Activated CD8-positive, alpha-beta T cell treated with anti-CD3 and anti-CD28 coated beads, Interleukin-2, amount 10 ng/mL, durations not matched to agents 7 days and 5 days (primary cell): Measurements from ENCODE around the gene DIO3. TPM values are rescaled to one million over a fixed set of nuclear protein-coding genes. Genes with fewer than 3 reads are reported as not detected.
"Not testable (repeated sequence)": the region's sequence is repeated elsewhere in the genome, so short reads cannot be mapped to it uniquely, and the experiment has no call there.

Experiments used
- ATAC-seq: fragments of 150-1000 bp; cut with Tn5 transposase; one replicate; pipeline ENCODE4 v1.10.0; 2021; ENCODE audit warnings: moderate library complexity
- CTCF ChIA-PET: fragments of 350-600 bp; sonication (Branson Sonifier 250); formaldehyde crosslinking; loops from one replicate; lab custom pipeline; 2021; ENCODE audit warnings: antibody characterized with exemption; lab: Charles Lee
- POLR2A ChIA-PET: fragments of 350-600 bp; sonication (Branson Sonifier 250); formaldehyde crosslinking; loops from one replicate; lab custom pipeline; 2021; ENCODE audit warnings: antibody characterized with exemption; lab: Charles Lee
- DNase-seq: peaks from one replicate; pipeline ENCODE4 v3.0.0-alpha.2; 2020
- H3K27ac Mint-ChIP-seq: one replicate; pipeline ENCODE4 v1.8.0; 2021; ENCODE audit warnings: mild to moderate bottlenecking, mixed read lengths
- H3K27me3 Mint-ChIP-seq: one replicate; pipeline ENCODE4 v1.8.0; 2021; ENCODE audit warnings: low read depth, mixed read lengths
- H3K36me3 Mint-ChIP-seq: one replicate; pipeline ENCODE4 v1.8.0; 2021; ENCODE audit warnings: low read depth, mixed read lengths
- H3K4me1 Mint-ChIP-seq: one replicate; pipeline ENCODE4 v1.8.0; 2021; ENCODE audit warnings: low read depth, mixed read lengths
- H3K4me3 Mint-ChIP-seq: one replicate; pipeline ENCODE4 v1.8.0; 2021; ENCODE audit warnings: mild to moderate bottlenecking, mixed read lengths
- H3K9me3 Mint-ChIP-seq: one replicate; pipeline ENCODE4 v1.8.0; 2022; ENCODE audit warnings: mixed read lengths; ENCODE audit not compliant: insufficient read depth
- total RNA-seq, 2 experiments: library from RNA; stranded (reverse); gene quantifications; one replicate each; pipeline ENCODE4 v1.2.3, GENCODE V29; 2021

Gene DIO3
- total RNA-seq, 2 experiments from 2014 or later = not detected

DNA sequence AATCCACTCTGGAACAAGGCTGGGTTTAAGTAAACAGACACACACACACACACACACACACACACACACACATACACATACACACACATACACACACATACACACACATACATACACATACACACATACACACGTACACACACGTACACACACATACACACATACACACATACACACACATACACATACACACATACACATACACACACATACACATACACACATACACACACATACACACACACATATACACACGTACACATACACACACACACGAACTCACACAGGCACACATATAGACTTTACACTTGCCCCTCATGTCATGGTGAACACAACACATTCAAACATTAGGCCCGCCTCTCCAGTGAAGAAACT, 5.6 kb upstream of the DIO3 start:
- ATAC-seq, POLR2A ChIA-PET, H3K4me1 Mint-ChIP-seq, H3K4me3 Mint-ChIP-seq, CTCF ChIA-PET, H3K9me3 Mint-ChIP-seq, DNase-seq, H3K27ac Mint-ChIP-seq, H3K36me3 Mint-ChIP-seq: not testable (repeated sequence)
- peaks cover 17% of the 10 kb centered on the region for H3K27me3 Mint-ChIP-seq

DNA sequence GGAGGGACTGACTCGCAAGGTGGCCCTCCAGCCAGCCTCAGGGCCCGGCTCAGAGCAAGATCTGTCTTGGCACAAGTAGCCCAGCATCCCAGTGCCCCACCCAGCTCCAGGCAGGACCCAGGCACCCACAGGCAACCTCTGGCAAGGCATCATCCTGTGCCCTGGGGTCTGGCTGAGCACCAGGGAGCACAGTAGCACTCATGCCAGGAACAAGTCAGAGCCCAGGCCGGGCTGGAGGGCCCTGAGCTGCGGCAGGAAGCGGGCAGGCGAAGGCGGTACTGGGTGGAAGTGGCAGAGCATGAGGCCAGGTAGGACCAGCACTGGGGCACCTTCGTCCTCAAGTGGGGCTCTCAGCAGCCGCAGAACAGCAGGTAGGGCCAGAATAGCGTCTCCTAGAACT, 5.2 kb upstream of the DIO3 start:
- H3K4me1 Mint-ChIP-seq = no peaks in the 10 kb centered on the region
- H3K9me3 Mint-ChIP-seq = no peaks in the 10 kb centered on the region
- no peak overlapping the region for H3K4me3 Mint-ChIP-seq
- CTCF ChIA-PET = no interaction called here
- no peak for ATAC-seq
- DNase-seq = no peak
- POLR2A ChIA-PET = no interaction called here
- H3K27me3 Mint-ChIP-seq = peaks cover 17% of the 10 kb centered on the region
- H3K27ac Mint-ChIP-seq = no peak overlapping the region
- H3K36me3 Mint-ChIP-seq = no peaks in the 10 kb centered on the region

DNA sequence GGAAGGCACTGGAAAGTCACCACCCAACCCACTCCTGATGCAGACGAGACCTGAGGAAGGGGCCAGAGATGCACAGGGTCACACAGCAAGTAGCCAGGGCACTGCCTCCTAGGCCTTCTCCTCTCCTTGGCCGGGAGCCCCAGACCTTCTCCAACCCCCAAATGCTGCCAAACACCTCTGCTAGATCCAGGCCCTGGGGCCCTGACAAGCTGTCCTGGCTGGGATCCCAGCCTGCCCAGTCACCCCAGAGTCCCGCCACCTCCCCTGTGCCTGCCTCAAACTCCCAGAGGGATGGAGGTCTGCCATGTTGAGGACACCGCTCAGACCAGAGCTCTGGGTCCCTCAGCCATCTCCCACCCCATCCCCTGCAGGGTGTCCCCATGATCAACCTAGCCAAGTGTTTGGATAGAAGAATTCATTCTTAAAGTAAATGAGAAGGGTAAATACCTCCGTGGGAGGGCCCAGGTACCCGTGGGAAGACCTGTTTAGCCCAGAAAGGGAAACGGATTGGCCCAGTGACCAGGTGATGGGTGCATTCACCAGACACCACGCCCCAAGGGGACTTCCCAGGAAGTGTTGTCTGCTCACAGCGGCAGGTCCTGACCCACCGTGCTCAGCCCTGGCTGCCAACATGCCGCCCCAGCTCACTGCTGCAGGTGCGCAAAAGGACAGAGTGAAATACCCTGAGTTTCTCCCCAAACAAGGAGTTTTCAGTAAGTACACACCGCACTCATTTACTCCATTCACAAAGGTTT, 4.6 kb upstream of the DIO3 start:
- ChIA-PET CTCF (no interaction called here), POLR2A (no interaction called here)
- Mint-ChIP-seq H3K4me1 (no peaks in the 10 kb centered on the region), H3K36me3 (peaks cover 3% of the 10 kb centered on the region), H3K27me3 (peaks cover 20% of the 10 kb centered on the region), H3K9me3 (peaks cover 4% of the 10 kb centered on the region), H3K4me3 (no peak overlapping the region), H3K27ac (no peak overlapping the region)
- no peak for DNase-seq
- no peak for ATAC-seq

DNA sequence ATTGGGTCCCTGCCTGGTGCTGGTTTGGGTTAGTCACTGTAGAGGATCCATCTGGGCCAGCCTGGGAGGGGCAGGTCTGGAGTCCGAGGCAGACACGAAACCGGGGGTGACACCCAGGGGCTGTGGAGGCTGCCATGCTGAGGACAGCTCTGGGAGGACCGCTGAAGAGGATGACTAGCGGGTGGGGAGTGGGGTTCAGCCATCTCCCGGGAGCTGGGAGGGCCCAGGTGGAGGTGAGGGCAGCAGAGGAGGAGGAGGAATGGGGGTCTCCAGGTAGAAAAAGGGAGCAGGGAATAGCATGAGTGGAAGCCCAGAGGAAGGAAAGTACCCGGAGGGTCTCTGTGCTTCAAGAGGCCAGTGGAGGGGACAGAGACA, 4.0 kb upstream of the DIO3 start:
- H3K9me3 Mint-ChIP-seq = peaks cover 8% of the 10 kb centered on the region
- CTCF ChIA-PET = no interaction called here

DNA sequence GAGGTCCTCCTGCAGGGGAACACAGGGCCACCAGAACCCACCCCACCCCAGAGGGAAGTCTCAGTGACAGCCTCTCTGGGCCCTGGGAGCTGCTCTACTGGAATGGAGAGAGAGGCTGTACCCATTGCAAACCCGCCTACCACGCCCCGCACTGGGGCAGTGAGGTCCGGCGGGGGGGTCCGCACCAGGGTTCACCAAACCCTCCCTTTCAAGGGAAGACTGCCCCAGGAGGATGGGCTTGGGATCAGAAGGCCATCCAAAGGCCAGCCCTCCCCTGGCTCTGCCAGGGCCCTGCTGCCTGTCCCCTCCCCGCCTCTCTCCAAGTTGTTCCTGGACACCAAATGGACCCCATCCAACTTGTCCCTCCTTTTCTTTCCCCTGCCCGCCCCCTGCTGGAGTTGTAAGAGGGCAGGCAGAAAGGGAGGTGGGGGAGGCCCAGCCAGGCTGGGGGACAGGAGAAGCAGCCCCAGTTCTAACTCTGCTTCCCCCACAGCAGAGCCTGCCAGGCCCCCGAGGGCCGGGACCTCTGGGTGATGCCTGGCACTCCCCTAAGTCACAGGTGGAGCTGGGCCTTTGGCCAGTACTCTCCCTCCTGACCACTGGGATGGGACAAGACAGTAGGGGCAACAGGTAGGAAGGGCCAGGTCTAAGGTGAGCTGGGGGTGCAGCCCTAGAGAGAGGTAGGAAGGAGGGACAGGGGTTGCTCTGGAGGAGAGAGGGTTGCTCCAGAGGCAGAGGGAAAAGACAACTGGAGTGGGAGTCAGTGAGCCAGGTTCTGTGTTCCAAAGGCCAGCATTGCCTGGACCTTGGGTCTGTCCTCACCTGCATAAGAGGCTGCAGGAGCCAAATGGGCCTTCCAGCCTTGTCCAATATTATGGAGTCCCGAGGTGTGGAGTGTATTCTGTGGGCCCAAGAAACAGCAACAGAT, 3.2 kb upstream of the DIO3 start:
- CTCF ChIA-PET = no interaction called here
- POLR2A ChIA-PET = no interaction called here
- H3K4me3 Mint-ChIP-seq = no peak overlapping the region
- H3K27ac Mint-ChIP-seq = no peak overlapping the region
- no peak for ATAC-seq
- H3K36me3 Mint-ChIP-seq = peaks cover 14% of the 10 kb centered on the region
- no peaks in the 10 kb centered on the region for H3K4me1 Mint-ChIP-seq
- H3K9me3 Mint-ChIP-seq = peaks cover 11% of the 10 kb centered on the region
- DNase-seq = no peak
- H3K27me3 Mint-ChIP-seq = peaks cover 34% of the 10 kb centered on the region

More for the DNA sequence above, 4.0 kb upstream of the DIO3 start:
- DNase-seq (no peak), ATAC-seq (no peak)
- POLR2A ChIA-PET = no interaction called here
- H3K27me3 Mint-ChIP-seq = peaks cover 26% of the 10 kb centered on the region
- H3K36me3 Mint-ChIP-seq = peaks cover 7% of the 10 kb centered on the region
- no peaks in the 10 kb centered on the region for H3K4me1 Mint-ChIP-seq
- no peak overlapping the region for H3K4me3 Mint-ChIP-seq
- H3K27ac Mint-ChIP-seq = no peak overlapping the region

DNA sequence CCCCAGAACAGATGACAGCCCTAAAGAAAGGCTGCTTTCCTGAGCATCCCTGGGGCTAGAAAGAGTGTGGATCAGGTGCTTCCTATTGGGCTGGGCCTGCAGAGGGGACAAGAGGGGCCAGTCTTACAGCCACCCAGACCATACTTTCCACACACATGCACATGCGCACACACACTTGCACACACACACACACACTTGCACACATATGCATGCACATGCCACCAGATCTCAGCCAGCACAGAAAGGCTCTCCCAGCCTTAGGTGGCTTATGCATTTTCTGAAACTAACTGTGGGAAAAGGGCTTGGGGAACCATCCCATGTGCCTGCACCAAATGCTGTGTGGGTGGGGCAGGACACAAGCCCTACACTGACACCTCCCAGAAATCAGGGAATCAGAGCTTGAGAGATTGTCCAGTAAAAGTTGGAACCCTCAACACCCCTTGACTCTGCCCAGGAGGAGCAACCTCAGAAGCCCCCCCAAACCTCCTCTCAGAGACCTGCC, 2.5 kb upstream of the DIO3 start:
- no peak for ATAC-seq
- Mint-ChIP-seq H3K27ac (no peak overlapping the region), H3K4me3 (no peak overlapping the region), H3K4me1 (no peaks in the 10 kb centered on the region), H3K36me3 (peaks cover 18% of the 10 kb centered on the region), H3K9me3 (peaks cover 11% of the 10 kb centered on the region), H3K27me3 (peaks cover 40% of the 10 kb centered on the region)
- CTCF ChIA-PET = no interaction called here
- POLR2A ChIA-PET = no interaction called here
- DNase-seq = no peak

DNA sequence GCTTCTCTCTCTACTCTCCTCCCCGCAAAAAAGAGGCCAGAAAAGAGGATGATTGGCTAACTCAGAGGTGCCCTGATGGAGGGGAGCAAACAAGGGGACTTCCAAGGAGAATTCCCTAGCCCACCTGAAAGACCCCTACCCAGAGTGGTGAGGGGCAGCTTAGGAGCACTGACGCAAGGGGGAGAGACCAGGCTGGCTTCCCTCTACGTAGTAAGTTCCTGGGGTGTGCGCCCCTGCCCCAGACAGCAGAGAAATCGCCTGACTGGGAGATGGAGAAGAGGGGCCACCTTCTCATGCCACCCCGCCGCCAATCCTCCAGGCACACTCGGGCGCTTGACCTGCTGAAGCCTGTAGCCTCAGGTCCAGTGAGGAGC, 2.1 kb upstream of the DIO3 start:
- POLR2A ChIA-PET = no interaction called here
- ATAC-seq (no peak), DNase-seq (no peak)
- CTCF ChIA-PET = no interaction called here
- Mint-ChIP-seq H3K27me3 (peaks cover 44% of the 10 kb centered on the region), H3K36me3 (peaks cover 18% of the 10 kb centered on the region), H3K4me1 (no peaks in the 10 kb centered on the region), H3K4me3 (no peak overlapping the region), H3K9me3 (peaks cover 11% of the 10 kb centered on the region), H3K27ac (no peak overlapping the region)

DNA sequence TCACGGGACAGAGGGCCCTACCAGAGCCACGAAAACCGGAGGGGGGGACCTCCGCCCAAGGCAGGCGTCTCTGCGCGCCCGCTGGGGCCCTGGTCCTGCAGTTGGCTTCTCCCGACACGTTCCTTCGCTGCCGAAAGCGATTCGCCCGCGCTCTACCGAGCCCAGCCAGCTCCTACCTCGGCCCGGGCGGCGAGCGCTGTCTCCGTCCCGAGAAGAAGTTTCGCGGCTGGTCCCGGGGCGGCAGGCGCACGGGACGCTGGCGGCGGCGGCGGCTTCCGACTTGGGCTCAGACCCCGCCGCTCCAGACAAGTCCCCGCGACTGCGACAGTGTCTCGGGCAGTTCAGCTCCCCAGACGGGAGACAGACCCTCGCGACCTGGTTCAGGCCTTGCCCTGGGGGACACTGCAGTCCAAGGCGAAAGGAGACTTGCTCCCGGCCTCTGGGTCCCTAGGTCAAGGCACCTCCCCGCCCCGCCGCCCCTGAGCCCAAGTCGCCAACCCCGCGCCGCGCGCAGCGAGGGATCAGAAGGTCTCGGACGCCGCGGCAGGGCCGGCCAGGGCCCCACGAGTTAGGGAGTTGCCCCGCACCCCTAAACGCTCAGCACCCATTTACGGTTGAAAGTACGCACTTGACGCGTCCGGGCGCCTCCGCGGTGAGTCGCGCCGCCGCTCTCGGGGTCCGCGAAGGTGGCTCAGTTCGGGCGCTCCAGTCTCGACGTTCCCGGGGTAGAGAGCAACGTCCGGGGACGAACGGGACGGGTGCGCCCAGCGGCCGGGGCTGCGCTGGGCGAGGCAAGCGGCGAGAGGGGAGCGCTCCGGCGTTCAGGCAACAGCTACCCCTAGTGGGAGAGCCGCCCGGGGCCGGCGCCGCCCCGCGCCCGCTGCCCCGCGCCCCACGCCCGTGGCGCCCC, 1.4 kb upstream of the DIO3 start:
- Mint-ChIP-seq H3K4me1 (no peaks in the 10 kb centered on the region), H3K36me3 (peaks cover 18% of the 10 kb centered on the region), H3K4me3 (no peak overlapping the region), H3K27me3 (peaks cover 47% of the 10 kb centered on the region), H3K9me3 (peaks cover 11% of the 10 kb centered on the region), H3K27ac (no peak overlapping the region)
- ATAC-seq (no peak), DNase-seq (no peak)
- POLR2A ChIA-PET = no interaction called here
- CTCF ChIA-PET = no interaction called here

DNA sequence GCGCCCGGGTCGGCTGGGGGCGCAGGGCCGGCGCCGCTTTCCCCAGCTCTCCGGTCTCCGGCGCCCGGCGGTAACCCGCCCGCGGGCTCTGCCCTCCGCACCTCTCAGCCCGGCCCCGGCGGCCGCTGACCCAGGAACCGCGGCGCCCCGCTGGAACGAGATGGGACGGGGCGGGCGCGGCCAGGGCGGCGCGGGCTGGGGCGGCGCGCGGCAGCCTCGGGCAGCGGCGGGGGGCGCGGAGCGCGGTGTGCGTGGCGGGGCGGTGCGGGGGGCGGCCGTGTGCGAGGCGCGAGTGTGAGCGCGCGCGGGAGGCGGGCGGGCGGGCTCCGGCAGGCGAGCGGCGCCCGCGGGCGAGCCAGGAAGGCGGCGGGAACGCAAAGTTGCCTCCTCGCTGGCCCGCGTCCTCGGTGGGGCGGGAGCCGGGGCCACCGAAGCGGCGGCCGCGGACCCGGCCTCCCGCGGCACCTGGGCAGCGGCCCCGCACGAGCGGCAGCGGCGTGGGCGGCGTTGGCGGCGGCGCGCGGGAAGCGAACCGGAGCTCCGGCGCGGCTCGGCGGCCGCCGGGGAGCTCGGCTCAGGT, 671 bp upstream of the DIO3 start:
- no peak overlapping the region for H3K4me3 Mint-ChIP-seq
- ChIA-PET CTCF (no interaction called here), POLR2A (no interaction called here)
- no peak for DNase-seq
- ATAC-seq = no peak
- no peak overlapping the region for H3K27ac Mint-ChIP-seq
- peaks cover 18% of the 10 kb centered on the region for H3K36me3 Mint-ChIP-seq
- peaks cover 11% of the 10 kb centered on the region for H3K9me3 Mint-ChIP-seq
- H3K27me3 Mint-ChIP-seq = peaks cover 54% of the 10 kb centered on the region
- H3K4me1 Mint-ChIP-seq = peaks cover 3% of the 10 kb centered on the region

DNA sequence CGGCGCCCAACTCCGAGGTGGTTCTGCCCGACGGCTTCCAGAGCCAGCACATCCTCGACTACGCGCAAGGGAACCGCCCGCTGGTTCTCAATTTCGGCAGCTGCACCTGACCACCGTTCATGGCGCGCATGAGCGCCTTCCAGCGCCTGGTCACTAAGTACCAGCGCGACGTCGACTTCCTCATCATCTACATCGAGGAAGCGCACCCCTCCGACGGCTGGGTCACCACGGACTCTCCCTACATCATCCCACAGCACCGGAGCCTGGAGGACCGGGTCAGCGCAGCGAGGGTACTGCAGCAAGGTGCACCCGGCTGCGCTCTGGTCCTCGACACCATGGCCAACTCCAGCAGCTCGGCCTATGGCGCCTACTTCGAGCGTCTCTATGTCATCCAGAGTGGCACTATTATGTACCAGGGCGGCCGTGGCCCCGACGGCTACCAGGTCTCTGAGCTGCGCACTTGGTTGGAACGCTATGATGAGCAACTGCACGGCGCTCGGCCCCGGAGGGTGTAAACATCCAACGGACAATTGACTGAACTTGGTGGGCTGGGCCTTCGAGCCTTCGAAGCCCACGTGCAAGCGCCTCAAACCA, 699 bp downstream of the DIO3 start:
- POLR2A ChIA-PET = no interaction called here
- no peak for DNase-seq
- CTCF ChIA-PET = no interaction called here
- no peak for ATAC-seq
- H3K4me3 Mint-ChIP-seq = peak overlapping the region; percentile 38
- peaks cover 67% of the 10 kb centered on the region for H3K27me3 Mint-ChIP-seq
- peaks cover 18% of the 10 kb centered on the region for H3K36me3 Mint-ChIP-seq
- peaks cover 3% of the 10 kb centered on the region for H3K4me1 Mint-ChIP-seq
- no peak overlapping the region for H3K27ac Mint-ChIP-seq
- H3K9me3 Mint-ChIP-seq = peaks cover 11% of the 10 kb centered on the region
